Lower leg skin (tissue), 3 donors: ENCODE measurements around the gene ZSCAN29.

Experiments used
- CTCF ChIP-seq, 3 donors: fragments of 450-650 bp; IDR thresholded peaks; one replicate each; pipeline ENCODE4 v1.5.1; 2016; ENCODE audit warnings: antibody characterized with exemption in 3 of 3, mild to moderate bottlenecking in 3 of 3, moderate library complexity in 2 of 3
- POLR2A ChIP-seq, 2 donors: fragments of 450-650 bp; IDR thresholded peaks; one replicate each; pipeline ENCODE4 v1.6.1; 2016 to 2017; ENCODE audit warnings: antibody characterized with exemption in 2 of 2, mild to moderate bottlenecking in 1 of 2, moderate library complexity in 1 of 2

GRCh38 chr15:43370975-43371974 lies at the start of gene ZSCAN29, which contains the start of gene TUBGCP4:
- TF ChIP-seq POLR2A (IDR thresholded peaks at IDR 0.05): no peak
- TF ChIP-seq CTCF (IDR thresholded peaks at IDR 0.05): peak in 1 of 3 donors; percentile 19
